ENCODE measurements around the gene CDC34. TPM values are rescaled to one million over a fixed set of nuclear protein-coding genes. Genes with fewer than 3 reads are reported as not detected.

CDC34 gene, protein sequence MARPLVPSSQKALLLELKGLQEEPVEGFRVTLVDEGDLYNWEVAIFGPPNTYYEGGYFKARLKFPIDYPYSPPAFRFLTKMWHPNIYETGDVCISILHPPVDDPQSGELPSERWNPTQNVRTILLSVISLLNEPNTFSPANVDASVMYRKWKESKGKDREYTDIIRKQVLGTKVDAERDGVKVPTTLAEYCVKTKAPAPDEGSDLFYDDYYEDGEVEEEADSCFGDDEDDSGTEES
- total RNA-seq: 56.6 and 58.2 TPM in 2 replicates

DNA sequence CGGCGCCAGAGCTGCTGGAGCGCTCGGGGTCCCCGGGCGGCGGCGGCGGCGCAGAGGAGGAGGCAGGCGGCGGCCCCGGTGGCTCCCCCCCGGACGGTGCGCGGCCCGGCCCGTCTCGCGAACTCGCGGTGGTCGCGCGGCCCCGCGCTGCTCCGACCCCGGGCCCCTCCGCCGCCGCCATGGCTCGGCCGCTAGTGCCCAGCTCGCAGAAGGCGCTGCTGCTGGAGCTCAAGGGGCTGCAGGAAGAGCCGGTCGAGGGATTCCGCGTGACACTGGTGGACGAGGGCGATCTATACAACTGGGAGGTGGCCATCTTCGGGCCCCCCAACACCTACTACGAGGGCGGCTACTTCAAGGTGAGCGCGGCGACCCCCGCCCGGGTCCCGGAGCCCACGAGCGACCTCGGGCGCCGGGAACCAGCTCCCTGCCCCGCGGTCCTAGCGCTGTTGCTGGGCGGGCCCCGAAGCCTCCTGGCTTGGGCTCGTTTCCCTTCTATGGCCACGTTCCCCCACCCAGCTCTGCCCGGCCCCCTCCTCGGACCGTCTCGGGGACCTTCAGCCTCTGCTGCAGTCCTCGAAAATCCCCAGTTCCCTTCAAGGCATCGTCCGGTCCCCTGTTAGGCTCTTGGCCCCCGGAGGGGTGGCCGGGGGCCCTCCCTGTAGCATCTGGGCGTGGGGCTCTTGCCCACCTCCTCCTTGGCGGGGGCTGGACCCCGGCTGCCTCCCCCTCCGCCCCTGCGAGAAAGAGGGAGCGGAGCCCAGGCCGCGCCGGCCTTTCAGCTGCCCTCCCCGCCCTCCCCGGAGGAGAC is at the start of gene CDC34:
TSS of gene CDC34 (plus strand) at position 8 of the 808 bp plus-strand sequence. CDS start at position 180, 172 bp downstream.
- peak within 1 kb of the TSS; percentile 88 for H3K4me3 Mint-ChIP-seq
- no peak for DNase-seq (ENCODE audit: low spot score)
- no peaks in the 10 kb centered on the region for H3K9me3 Mint-ChIP-seq
- peak within 1 kb of the TSS; percentile 81 for H3K27ac Mint-ChIP-seq
- intact Hi-C loops (cut with micrococcal nuclease): loop anchor here (1.0 kb wide), 4 partner anchors 21 to 148 kb away; partner anchors contain the start of genes BSG and TPGS1
- H3K27me3 Mint-ChIP-seq (ENCODE audit: insufficient read depth): no peaks in the 10 kb centered on the region
- no peaks in the 10 kb centered on the region for H3K36me3 Mint-ChIP-seq (ENCODE audit: low read depth)
- H3K4me1 Mint-ChIP-seq (ENCODE audit: low read depth): peaks cover 9% of the 10 kb centered on the region

DNA sequence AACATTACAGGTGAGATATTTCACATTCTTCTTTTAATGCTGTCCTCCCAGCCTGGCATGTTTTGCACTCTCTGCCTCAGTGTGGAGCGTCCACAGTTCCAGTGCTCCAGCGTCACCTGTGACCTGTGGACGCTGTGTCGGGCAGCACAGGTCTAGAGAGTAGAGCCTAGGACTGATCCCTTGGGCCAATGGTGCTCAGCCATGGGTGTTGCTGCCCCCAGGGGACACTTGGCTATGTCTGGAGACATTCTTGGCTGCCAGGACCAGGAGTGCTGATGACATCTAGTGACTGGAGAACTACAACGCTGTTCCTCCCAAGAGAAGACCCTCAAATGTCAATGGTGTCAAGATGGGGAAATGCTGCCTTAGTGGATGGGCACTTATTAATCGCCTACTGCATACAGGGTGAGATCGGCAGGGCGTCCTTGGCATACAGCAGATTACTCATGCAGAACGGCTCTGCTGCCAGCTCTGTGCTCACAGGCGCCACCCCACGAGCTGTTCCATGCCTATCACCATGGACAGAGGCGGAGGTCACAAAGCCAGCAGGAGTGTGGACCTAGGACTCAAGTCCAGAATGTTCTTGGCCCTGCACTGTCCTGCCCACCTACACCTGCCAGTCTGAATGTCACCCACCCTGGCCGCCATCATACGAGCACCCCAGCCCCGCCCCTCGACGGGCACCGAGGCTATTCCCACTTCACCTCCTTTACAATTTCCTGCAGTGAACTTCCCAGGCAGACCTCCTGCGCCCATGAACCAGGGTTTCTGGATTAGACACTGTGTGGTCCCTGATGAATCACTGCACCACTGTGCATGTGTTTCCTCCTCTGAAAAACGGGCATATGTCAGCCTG is 49.1 kb upstream of the CDC34 start:
- H3K4me3 Mint-ChIP-seq: no peak overlapping the region
- DNase-seq (ENCODE audit: low spot score): no peak
- H3K36me3 Mint-ChIP-seq (ENCODE audit: low read depth): peaks cover 5% of the 10 kb centered on the region
- peaks cover 19% of the 10 kb centered on the region for H3K9me3 Mint-ChIP-seq
- intact Hi-C loops (cut with micrococcal nuclease): no loop called here
- peaks cover 10% of the 10 kb centered on the region for H3K4me1 Mint-ChIP-seq (ENCODE audit: low read depth)
- H3K27me3 Mint-ChIP-seq (ENCODE audit: insufficient read depth): peaks cover 8% of the 10 kb centered on the region
- no peak overlapping the region for H3K27ac Mint-ChIP-seq

DNA sequence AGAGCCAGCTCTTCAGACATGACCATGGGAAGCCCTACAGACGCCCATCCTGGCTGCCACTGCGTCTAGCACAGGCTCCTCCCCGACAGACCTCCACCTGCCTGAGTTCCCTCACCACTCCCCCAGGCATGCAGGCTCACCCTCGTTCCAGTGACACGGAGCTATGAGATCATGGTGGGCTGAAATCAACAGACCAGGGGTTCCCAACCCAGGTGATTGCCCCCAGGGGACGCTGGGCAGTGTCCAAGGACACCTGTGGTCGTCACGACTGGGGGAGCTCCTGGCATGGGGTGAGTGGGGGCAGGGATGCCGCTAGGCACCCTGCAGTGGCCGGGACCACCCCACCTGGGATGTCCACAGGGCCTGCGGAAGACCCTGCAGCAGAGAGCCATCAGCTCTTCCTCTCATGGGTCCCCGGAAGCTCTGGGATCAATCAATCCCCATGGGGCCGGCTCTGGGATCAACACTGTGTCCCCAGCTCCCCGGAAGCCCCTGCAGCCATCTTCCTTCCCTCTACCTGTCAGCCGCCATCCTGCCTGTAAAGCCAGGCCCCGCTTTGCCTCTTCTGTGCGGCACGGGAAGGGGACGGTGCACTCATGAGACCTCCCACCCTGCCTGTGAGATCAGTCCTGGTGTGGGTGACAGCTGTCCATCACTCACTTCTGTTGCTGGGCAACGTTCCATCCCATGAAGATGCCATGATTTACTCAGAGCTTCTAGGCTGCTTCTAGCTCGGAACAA is 48.1 kb upstream of the CDC34 start:
- intact Hi-C loops (cut with micrococcal nuclease): no loop called here
- Mint-ChIP-seq H3K4me1 (ENCODE audit: low read depth) (peaks cover 10% of the 10 kb centered on the region), H3K27me3 (ENCODE audit: insufficient read depth) (peaks cover 10% of the 10 kb centered on the region), H3K36me3 (ENCODE audit: low read depth) (peaks cover 5% of the 10 kb centered on the region), H3K4me3 (no peak overlapping the region), H3K9me3 (peaks cover 19% of the 10 kb centered on the region), H3K27ac (no peak overlapping the region)
- no peak for DNase-seq (ENCODE audit: low spot score)

DNA sequence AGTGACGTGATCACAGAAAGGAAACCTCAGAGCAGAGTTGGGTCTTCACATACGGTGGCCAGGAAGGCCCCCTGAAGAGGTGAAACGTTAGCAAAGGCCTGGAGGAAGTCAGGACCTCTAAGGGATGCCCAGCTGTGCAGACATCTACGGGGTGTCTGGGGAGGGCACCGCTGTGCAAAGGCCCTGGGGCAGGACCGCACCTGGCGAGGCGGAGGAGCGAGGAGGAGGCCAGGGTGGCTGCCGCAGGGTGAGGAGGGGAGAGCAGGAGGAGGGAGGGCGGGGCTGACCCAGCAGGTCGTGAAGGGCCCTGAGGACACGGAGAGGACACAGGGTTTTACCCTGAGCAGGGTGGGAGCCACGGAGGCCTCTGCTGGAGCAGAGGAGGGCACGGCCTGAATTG is 47.1 kb upstream of the CDC34 start:
- peaks cover 5% of the 10 kb centered on the region for H3K36me3 Mint-ChIP-seq (ENCODE audit: low read depth)
- H3K27me3 Mint-ChIP-seq (ENCODE audit: insufficient read depth): peaks cover 10% of the 10 kb centered on the region
- no peak for DNase-seq (ENCODE audit: low spot score)
- H3K4me3 Mint-ChIP-seq: no peak overlapping the region
- H3K27ac Mint-ChIP-seq: no peak overlapping the region
- intact Hi-C loops (cut with micrococcal nuclease): no loop called here
- H3K4me1 Mint-ChIP-seq (ENCODE audit: low read depth): peaks cover 10% of the 10 kb centered on the region
- H3K9me3 Mint-ChIP-seq: peaks cover 19% of the 10 kb centered on the region

DNA sequence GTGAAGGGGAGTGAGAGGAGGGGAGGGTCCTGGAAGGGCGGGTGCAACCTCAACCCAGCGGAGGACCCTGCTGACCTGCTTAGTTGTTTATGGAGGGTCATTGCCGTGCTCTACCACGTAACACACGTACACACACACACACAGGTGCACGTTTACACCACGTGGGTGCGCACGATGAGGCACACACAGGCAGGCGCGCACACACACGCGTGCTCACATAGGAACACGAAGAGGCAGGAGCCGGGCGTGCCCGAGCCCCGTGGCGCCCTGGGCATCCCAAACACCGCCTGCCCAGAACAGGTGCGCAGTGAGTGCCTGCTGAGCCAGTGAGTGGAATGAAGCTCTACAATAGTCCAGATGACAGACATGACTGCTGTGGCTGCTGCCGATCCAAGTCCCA is 46.5 kb upstream of the CDC34 start:
- Mint-ChIP-seq H3K4me3 (no peak overlapping the region), H3K4me1 (ENCODE audit: low read depth) (peaks cover 6% of the 10 kb centered on the region), H3K27me3 (ENCODE audit: insufficient read depth) (peaks cover 10% of the 10 kb centered on the region), H3K9me3 (peaks cover 16% of the 10 kb centered on the region), H3K27ac (no peak overlapping the region), H3K36me3 (ENCODE audit: low read depth) (peaks cover 5% of the 10 kb centered on the region)
- intact Hi-C loops (cut with micrococcal nuclease): no loop called here
- DNase-seq (ENCODE audit: low spot score): no peak

DNA sequence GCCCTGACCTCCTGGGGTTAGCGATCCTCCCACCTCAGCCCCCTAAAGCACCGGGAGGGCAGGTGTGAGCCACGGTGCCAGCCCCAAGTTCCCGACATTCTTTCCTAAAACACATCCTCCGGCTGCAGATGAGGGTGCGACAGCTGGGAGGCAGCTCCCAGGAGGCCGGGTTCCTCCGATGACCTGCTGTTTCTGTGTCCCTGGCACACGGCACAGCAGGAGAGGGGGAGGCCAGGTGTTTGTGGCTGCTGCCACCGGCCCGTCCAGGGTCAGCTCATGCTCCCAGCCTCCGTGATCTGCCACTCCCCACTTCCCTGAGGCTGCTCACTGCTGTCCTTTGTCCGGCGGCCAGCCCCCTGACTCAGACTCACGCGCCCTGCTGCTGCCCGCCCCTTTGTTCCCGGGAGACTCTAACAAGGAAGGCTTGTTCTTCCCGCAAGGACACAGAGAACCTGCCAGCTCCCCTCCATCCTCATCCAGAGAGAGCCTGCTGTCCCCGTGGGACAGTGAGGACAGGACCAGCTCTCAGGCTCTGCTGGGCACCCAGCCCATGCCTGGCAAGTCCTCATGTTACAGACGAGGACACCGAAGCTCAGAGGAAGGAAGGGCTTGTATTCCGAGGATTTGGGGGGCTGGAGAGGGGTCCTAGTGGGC is 45.9 kb upstream of the CDC34 start:
- intact Hi-C loops (cut with micrococcal nuclease): no loop called here
- Mint-ChIP-seq H3K4me3 (no peak overlapping the region), H3K27ac (no peak overlapping the region), H3K9me3 (peaks cover 9% of the 10 kb centered on the region), H3K27me3 (ENCODE audit: insufficient read depth) (peaks cover 10% of the 10 kb centered on the region), H3K4me1 (ENCODE audit: low read depth) (peaks cover under 1% of the 10 kb centered on the region), H3K36me3 (ENCODE audit: low read depth) (peaks cover 2% of the 10 kb centered on the region)
- DNase-seq (ENCODE audit: low spot score): no peak

DNA sequence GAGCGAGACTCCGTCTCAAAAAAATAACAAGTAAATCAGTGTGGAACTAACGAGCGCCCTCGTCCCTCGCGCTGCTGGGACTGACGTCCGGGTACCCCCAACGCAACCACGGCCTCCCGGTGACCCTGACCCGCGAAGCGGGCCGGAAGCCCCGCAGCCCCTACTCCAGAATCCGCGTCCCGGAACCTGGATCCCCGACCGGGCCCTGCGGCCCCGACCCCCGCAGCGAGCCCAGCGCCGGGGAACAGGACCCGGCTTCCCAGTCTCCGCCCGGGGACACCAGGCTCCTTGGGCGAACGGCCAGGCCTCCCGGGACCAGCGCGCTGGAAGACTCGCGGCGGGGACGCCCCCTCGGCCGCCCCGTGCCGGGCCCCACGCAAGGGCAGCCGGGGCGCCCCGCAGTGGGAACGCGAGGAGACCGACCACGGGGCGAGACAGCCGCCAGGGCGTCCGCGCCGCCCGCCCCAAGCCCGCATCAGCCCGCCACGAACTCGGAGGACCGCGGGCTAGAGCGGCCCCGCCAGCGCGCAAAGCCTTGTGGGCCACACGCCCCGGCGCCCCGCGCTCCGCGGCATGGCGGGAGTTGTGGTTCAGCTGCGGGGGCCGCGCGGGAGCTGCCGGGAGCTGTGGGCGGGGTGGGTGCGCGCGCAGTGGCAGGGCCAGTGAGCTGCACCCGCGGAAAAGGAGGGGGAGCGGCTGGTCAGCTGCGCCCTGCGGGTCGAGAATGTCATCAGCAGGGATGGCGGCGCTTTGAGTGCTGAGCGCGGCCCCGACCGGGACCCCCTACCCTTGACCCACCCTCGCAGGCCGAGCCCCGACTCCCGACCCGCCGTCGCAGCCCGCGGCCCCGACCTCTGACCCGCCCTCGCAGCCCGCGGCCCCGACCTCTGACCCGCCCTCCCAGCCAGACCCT is 42.8 kb upstream of the CDC34 start:
- Mint-ChIP-seq H3K27me3 (ENCODE audit: insufficient read depth) (peaks cover 10% of the 10 kb centered on the region), H3K9me3 (peaks cover 3% of the 10 kb centered on the region), H3K4me1 (ENCODE audit: low read depth) (no peaks in the 10 kb centered on the region), H3K36me3 (ENCODE audit: low read depth) (no peaks in the 10 kb centered on the region), H3K27ac (peak overlapping the region; percentile 89), H3K4me3 (peak overlapping the region; percentile 88)
- intact Hi-C loops (cut with micrococcal nuclease): loop anchor here (1.0 kb wide), 2 partner anchors 19 to 106 kb away; partner anchors contain the start of gene TPGS1
- DNase-seq (ENCODE audit: low spot score): peak; percentile 87

DNA sequence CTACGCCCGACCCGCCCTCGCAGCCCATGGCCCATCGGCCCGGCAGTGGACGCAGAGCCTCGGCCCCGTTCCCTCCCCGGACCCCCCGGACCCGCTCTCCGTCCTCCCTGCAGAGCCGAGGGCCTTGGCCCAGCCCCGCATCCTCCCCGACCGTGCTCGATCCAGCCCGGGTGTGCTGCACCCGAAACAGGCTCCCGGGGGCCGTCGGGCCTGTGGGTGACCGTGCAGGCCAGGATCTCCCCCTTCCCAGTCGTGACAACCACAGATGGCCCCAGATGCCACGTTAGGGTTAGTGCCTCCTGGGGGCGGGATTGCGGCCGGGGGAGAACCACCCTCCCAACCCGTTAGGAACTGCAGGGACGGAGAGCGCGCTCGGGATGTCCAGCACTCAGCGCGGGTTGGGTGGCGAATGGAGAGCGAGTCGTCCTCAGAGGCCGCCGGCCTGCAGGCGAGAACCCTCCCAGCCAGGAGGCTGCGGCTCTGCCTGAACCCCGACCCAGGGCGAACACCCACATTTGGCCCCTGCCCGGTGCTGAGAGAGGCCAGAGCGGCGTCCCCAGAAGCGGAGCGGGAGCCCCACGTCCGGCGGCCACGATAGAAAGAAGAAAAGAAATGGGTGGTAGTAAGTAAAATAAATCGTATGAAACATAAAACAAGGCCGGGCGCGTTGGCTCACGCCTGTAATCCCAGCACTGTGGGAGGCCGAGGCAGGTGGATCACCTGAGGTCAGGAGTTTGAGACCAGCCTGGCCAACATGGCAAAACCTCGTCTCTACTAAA is 42.0 kb upstream of the CDC34 start:
- peak overlapping the region; percentile 71 for H3K4me3 Mint-ChIP-seq
- H3K9me3 Mint-ChIP-seq: peaks cover 4% of the 10 kb centered on the region
- no peak for DNase-seq (ENCODE audit: low spot score)
- H3K27me3 Mint-ChIP-seq (ENCODE audit: insufficient read depth): peaks cover 7% of the 10 kb centered on the region
- intact Hi-C loops (cut with micrococcal nuclease): loop anchor here (1.0 kb wide), 2 partner anchors 18 to 107 kb away; partner anchors contain the start of gene TPGS1
- H3K36me3 Mint-ChIP-seq (ENCODE audit: low read depth): no peaks in the 10 kb centered on the region
- H3K4me1 Mint-ChIP-seq (ENCODE audit: low read depth): no peaks in the 10 kb centered on the region
- peak overlapping the region; percentile 80 for H3K27ac Mint-ChIP-seq

DNA sequence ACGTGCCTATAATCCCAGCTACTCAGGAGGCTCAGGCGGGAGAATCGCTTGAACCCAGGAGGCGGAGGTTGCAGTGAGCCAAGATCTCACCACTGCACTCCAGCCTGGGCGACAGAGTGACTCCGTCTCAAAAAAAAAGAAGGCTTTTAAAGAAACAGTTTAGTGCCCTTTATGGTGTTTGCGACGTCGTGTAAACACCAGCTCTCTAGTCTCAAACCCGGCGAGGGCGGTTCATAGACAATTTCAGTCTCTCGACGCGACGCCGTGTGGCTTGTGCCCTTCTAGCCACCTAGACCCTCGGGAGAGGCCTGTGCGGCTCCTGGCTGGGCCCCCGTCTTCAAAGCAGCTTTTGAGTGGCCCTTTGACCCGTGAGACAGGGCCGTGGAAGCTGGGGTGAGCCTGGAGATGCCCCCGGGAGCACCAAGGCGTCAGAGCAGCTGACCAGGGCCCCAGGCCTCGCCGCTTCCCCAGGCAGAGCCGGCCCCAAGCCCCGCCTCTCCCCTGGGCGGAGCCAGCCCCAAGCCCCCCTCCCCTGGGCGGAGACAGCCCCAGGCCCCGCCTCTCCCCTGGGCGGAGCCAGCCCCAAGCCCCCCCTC is 40.3 kb upstream of the CDC34 start:
- peaks cover 9% of the 10 kb centered on the region for H3K27me3 Mint-ChIP-seq (ENCODE audit: insufficient read depth)
- H3K27ac Mint-ChIP-seq: no peak overlapping the region
- DNase-seq (ENCODE audit: low spot score): no peak
- no peak overlapping the region for H3K4me3 Mint-ChIP-seq
- intact Hi-C loops (cut with micrococcal nuclease): no loop called here
- H3K4me1 Mint-ChIP-seq (ENCODE audit: low read depth): no peaks in the 10 kb centered on the region
- H3K9me3 Mint-ChIP-seq: peaks cover 4% of the 10 kb centered on the region
- H3K36me3 Mint-ChIP-seq (ENCODE audit: low read depth): no peaks in the 10 kb centered on the region

DNA sequence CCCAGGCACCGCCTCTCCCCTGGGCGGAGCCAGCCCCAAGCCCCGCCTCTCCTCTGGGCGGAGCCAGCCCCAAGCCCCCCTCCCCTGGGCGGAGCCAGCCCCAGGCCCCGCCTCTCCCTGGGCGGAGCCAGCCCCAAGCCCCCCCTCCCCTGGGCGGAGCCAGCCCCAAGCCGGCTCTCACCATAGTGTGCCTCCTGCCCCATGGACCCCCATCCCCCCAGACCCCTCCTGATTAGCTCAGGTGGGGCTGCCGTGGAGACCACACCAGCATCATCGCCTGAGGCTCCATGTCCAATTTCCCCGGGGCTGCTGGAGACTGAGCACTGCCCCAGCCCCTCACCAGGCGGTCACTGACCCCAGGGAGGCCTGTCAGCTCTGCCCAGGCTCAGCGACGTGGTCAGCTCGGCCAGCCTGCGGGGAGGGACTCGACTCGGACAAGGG is 39.4 kb upstream of the CDC34 start:
- H3K27ac Mint-ChIP-seq: no peak overlapping the region
- H3K27me3 Mint-ChIP-seq (ENCODE audit: insufficient read depth): peaks cover 8% of the 10 kb centered on the region
- peaks cover 4% of the 10 kb centered on the region for H3K9me3 Mint-ChIP-seq
- H3K4me3 Mint-ChIP-seq: no peak overlapping the region
- intact Hi-C loops (cut with micrococcal nuclease): no loop called here
- no peak for DNase-seq (ENCODE audit: low spot score)
- no peaks in the 10 kb centered on the region for H3K4me1 Mint-ChIP-seq (ENCODE audit: low read depth)
- H3K36me3 Mint-ChIP-seq (ENCODE audit: low read depth): no peaks in the 10 kb centered on the region
